GM19395 (cell line): ENCODE results near the gene OR10H1.
"Not testable (repeated sequence)": the region's sequence is repeated elsewhere in the genome, so short reads cannot be mapped to it uniquely, and the experiment has no call there.

Source experiments
- ATAC-seq: cut with Tn5 transposase; IDR thresholded peaks from one replicate; pipeline ENCODE4 v1.9.1; 2021; ENCODE audit warnings: mild to moderate bottlenecking, moderate library complexity; ENCODE audit not compliant: unreplicated experiment

OR10H1 gene

GRCh38 chr19:15828611-15829305 is 13.3 kb upstream of the OR10H1 start:
- ATAC-seq = not testable (repeated sequence)

- no peak for ATAC-seq
Observed at GRCh38 chr19:15828121-15828610, 12.7 kb upstream of the OR10H1 start.

- no peak for ATAC-seq
Observed at GRCh38 chr19:15825753-15826152, 10.3 kb upstream of the OR10H1 start.

GRCh38 chr19:15820646-15821045 is 5.2 kb upstream of the OR10H1 start:
- no peak for ATAC-seq

- no peak for ATAC-seq
Observed at GRCh38 chr19:15813916-15814315, 1.5 kb downstream of the OR10H1 start.

GRCh38 chr19:15812060-15812722 is 3.3 kb downstream of the OR10H1 start:
- no peak for ATAC-seq

- no peak for ATAC-seq
Observed at GRCh38 chr19:15811476-15811875, 4.0 kb downstream of the OR10H1 start.

GRCh38 chr19:15810335-15810734 is 5.1 kb downstream of the OR10H1 start:
- no peak for ATAC-seq

- not testable (repeated sequence) for ATAC-seq
Observed at GRCh38 chr19:15794279-15794678, 21.2 kb downstream of the OR10H1 start.

- ATAC-seq = no peak
Observed at GRCh38 chr19:15790096-15790495, 25.4 kb downstream of the OR10H1 start.

- ATAC-seq = no peak
Observed at GRCh38 chr19:15788594-15789270, 26.7 kb downstream of the OR10H1 start.

GRCh38 chr19:15787611-15788155 is 27.8 kb downstream of the OR10H1 start, which contains the start of gene OR10H5:
Gene OR10H5 (plus strand): TSS chr19:15787661. CDS start chr19:15794049, 6,388 bp downstream.
- ATAC-seq = no peak

GRCh38 chr19:15782896-15783295 is 32.6 kb downstream of the OR10H1 start:
- not testable (repeated sequence) for ATAC-seq

- no peak for ATAC-seq
Observed at GRCh38 chr19:15782211-15782610, 33.3 kb downstream of the OR10H1 start.

- ATAC-seq = no peak
Observed at GRCh38 chr19:15781661-15782060, 33.8 kb downstream of the OR10H1 start.

- ATAC-seq = no peak
Observed at GRCh38 chr19:15780610-15781418, 34.6 kb downstream of the OR10H1 start.

- no peak for ATAC-seq
Observed at GRCh38 chr19:15779756-15780476, 35.5 kb downstream of the OR10H1 start.

GRCh38 chr19:15776991-15777970 is 38.2 kb downstream of the OR10H1 start:
- ATAC-seq = no peak

- ATAC-seq = no peak
Observed at GRCh38 chr19:15776264-15776663, 39.2 kb downstream of the OR10H1 start.
